Aorta (tissue), 5 donors: ENCODE data around the gene ZDHHC14. TPM values are rescaled to one million over a fixed set of nuclear protein-coding genes. Genes with fewer than 3 reads are reported as not detected.

Experiments used
- ATAC-seq: fragments of 200-7000 bp; cut with Tn5 transposase; one replicate; pipeline ENCODE4 v1.9.1; 2022; ENCODE audit warnings: moderate library complexity; ENCODE audit not compliant: low FRiP score
- DNase-seq, 2 donors: peaks; one replicate each; pipeline ENCODE4 v3.0.0-alpha.2; 2020
- H3K27ac ChIP-seq, 2 donors: one replicate each; pipeline ENCODE4 v1.5.1; 2013; ENCODE audit warnings: low read length in 2 of 2, mild to moderate bottlenecking in 2 of 2, moderate library complexity in 2 of 2, control low read depth in 1 of 2, inconsistent platforms in 1 of 2, low read depth in 1 of 2
- H3K27me3 ChIP-seq, 2 donors: one replicate each; pipeline ENCODE4 v1.6.1; 2013; ENCODE audit warnings: control low read depth in 1 of 2, low read length in 1 of 2, mild to moderate bottlenecking in 1 of 2, moderate library complexity in 1 of 2; ENCODE audit not compliant: insufficient read depth in 2 of 2, control insufficient read depth in 1 of 2
- H3K36me3 ChIP-seq, 2 donors: one replicate each; pipeline ENCODE4 v1.6.1; 2013; ENCODE audit warnings: control low read depth in 1 of 2, low read length in 1 of 2, mild to moderate bottlenecking in 1 of 2; ENCODE audit not compliant: insufficient read depth in 2 of 2, control insufficient read depth in 1 of 2
- H3K4me1 ChIP-seq, 2 donors: one replicate each; pipeline ENCODE4 v1.6.1; 2013; ENCODE audit warnings: low read length in 2 of 2, control low read depth in 1 of 2, mild to moderate bottlenecking in 1 of 2, moderate library complexity in 1 of 2; ENCODE audit not compliant: insufficient read depth in 2 of 2, control insufficient read depth in 1 of 2
- H3K4me3 ChIP-seq, 2 donors: one replicate each; pipeline ENCODE4 v1.5.1; 2013; ENCODE audit warnings: low read length in 2 of 2, control low read depth in 1 of 2, mild to moderate bottlenecking in 1 of 2
- H3K9me3 ChIP-seq: one replicate; pipeline ENCODE4 v1.6.1; 2013; ENCODE audit warnings: mild to moderate bottlenecking, low read length; ENCODE audit not compliant: control insufficient read depth
- whole genome bisulfite sequencing, 2 donors: extraction: QIAGEN DNeasy Blood & Tissue Kit; methylation state at CpG; one replicate each; pipeline ENCODE4 v1.1.7; 2013; 5-methylcytosine and 5-hydroxymethylcytosine counted together
- intact Hi-C, 2 donors: fragments of 100-400 bp; cut with DNase I; formaldehyde crosslinking; loops; one replicate each; pipeline versions ENCODE4 v1.14.2 to v1.15.0; 2022
- polyA plus RNA-seq, 2 donors: library from polyadenylated mRNA; stranded (reverse); fragments of 200-250 nt; gene quantifications; one replicate each; pipeline ENCODE4 v1.2.3, GENCODE V29; 2013
- total RNA-seq, 2 donors: library from RNA; stranded (reverse); fragmentation: NEBNext Ultra II Directional; extraction: Animal tissue kit (Norgen Biotek cat#: 25700); gene quantifications; one replicate each; pipeline ENCODE4 v1.2.1, GENCODE V29; 2021
- donor health status: healthy with polysubstance abuse.
- donor health status: Bipolar disorder and iron deficiency.
- donor health status: DM: no; HTN: no; CAD: no.
- donor health status: DM: no; HTN: no; CAD: no.
- donor health status: DM: yes; HTN: yes; CAD: no.

The ZDHHC14 gene
- total and polyA plus RNA-seq, 4 donors, result 2.8 to 17.8 (median 14.4) TPM

DNA sequence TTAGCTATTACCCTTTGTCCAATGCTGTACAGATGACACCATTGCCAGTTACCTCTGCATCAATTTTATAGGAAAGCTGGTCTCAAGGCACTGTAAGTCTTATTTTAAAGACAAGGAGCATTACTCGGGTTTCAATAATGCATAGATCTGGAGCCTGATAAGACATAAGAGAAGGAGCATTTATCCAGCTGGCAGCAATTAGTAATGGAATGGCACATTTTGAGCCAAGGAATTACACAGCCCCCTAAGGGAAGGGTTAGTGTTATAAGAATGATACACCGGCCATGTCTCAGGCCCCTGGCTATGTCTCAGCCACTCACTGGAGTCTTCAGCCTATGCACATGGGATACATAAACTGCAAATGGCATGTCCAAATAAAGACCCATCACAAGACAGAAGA, 34.6 kb upstream of the ZDHHC14 start:
- Histone ChIP-seq H3K27ac (no peak overlapping the region), H3K4me1 (no peaks in the 10 kb centered on the region), H3K4me3 (no peak overlapping the region), H3K36me3 (no peaks in the 10 kb centered on the region), H3K9me3 (peaks cover 1% of the 10 kb centered on the region), H3K27me3 (no peaks in the 10 kb centered on the region)
- no peak for DNase-seq
- WGBS, 2 donors, result 47 to 48% methylated on average over 2 of the region's 2 CpGs
- intact Hi-C loops, result no loop called here
- ATAC-seq, result no peak

DNA sequence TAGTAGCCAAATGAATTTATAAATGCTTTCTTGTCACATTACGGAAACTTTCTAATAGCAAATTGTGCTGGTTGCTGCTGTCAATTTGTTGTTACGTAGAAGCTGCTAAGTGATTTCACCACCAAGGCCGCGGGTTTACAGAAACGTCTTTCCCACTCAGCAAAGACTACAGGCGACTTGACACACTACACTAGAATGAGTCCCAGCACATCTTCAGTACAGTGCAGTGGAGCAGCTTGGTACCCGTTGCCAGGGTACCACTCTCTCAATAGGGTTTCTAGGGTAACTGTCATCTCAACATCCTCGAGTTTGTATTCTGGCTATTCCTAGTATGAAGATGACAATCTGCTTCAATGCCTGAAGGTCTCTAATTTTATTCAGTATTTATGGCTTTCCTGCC, 22.7 kb upstream of the ZDHHC14 start:
- ATAC-seq (no peak), DNase-seq (no peak)
- Histone ChIP-seq H3K4me3 (no peak overlapping the region), H3K36me3 (no peaks in the 10 kb centered on the region), H3K9me3 (no peaks in the 10 kb centered on the region), H3K4me1 (peaks cover 0 to 5% of the 10 kb centered on the region in 2 donors), H3K27me3 (no peaks in the 10 kb centered on the region), H3K27ac (no peak overlapping the region)
- WGBS, 2 donors, result 83 to 87% methylated on average over 8 of the region's 8 CpGs
- intact Hi-C loops, result no loop called here

DNA sequence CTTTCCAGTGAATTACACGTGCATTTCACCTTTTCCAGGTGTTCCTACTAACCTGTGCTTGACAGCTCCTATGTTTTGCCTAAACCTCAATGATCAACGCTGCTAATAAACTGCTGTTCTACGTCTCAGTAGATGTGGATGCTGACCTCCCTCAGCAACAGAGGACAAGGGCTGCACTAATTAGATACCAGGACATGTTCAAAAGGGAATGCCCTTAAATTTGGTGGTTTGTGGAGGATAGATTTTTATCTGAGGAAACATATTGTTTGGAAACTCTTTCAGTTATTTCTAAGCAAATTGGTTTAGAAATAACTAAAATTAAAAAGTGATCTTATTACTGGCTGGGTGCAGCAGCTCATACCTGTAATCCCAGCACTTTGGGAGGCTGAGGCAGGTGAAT, 19.1 kb upstream of the ZDHHC14 start:
- H3K4me1 ChIP-seq, result no peaks in the 10 kb centered on the region
- H3K27me3 ChIP-seq, result peaks cover 0 to 2% of the 10 kb centered on the region in 2 donors
- peaks cover 1% of the 10 kb centered on the region for H3K9me3 ChIP-seq
- intact Hi-C loops, result no loop called here
- H3K4me3 ChIP-seq, result no peak overlapping the region
- H3K36me3 ChIP-seq, result no peaks in the 10 kb centered on the region
- H3K27ac ChIP-seq, result no peak overlapping the region
- WGBS, 2 donors, result 81 to 83% methylated on average over 3 of the region's 3 CpGs
- ATAC-seq (no peak), DNase-seq (no peak)

DNA sequence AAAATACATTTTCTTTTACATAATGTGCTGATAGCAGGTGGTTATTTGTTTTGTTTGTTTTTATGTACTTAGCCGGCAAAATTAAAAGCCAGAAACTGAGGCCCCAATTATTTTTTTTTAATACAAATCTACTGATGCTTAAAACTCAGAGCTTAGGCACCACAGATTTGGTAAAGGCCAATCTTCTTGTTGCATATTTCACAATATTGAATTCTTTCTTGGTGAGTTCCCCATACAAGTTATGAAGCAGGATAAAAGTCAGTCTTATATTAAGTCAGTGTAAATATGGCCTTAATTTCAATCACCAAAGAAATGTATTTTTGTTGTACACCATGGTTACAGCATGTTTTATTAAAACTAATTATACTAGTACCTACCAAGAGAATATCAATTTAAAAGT, 16.3 kb upstream of the ZDHHC14 start:
- Histone ChIP-seq H3K4me3 (no peak overlapping the region), H3K27ac (no peak overlapping the region), H3K9me3 (peaks cover 1% of the 10 kb centered on the region), H3K27me3 (peaks cover 0 to 2% of the 10 kb centered on the region in 2 donors), H3K36me3 (no peaks in the 10 kb centered on the region), H3K4me1 (no peaks in the 10 kb centered on the region)
- 93 to 98% methylated on average over 1 of the region's 1 CpG for WGBS, 2 donors
- intact Hi-C loops, result no loop called here
- DNase-seq (no peak), ATAC-seq (no peak)

DNA sequence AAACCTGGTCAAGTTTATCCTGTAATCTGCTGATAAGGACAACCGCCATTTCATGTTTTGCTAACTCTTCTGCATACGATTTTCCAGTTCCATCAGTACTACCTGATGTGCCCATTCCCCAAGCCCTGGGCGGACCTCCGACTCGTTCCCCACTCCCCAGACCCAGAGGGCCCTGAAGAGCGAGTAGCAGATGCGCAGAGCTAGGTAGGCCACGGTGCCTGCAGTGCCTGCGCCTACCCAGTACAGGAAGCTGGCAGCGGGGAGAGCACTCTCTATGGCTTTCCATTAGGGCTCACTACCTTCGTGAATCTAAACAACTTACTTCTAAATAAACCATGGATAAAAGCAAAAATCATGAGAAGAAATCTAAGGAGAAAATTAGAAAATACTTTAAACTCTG, 14.3 kb upstream of the ZDHHC14 start:
- peaks cover 1% of the 10 kb centered on the region for H3K9me3 ChIP-seq
- H3K27ac ChIP-seq, result no peak overlapping the region
- no peak for DNase-seq
- intact Hi-C loops, result no loop called here
- H3K4me1 ChIP-seq, result no peaks in the 10 kb centered on the region
- WGBS, 2 donors, result 89% methylated on average over 11 of the region's 11 CpGs
- H3K27me3 ChIP-seq, result peaks cover 0 to 2% of the 10 kb centered on the region in 2 donors
- no peak overlapping the region for H3K4me3 ChIP-seq
- H3K36me3 ChIP-seq, result no peaks in the 10 kb centered on the region
- ATAC-seq, result no peak

DNA sequence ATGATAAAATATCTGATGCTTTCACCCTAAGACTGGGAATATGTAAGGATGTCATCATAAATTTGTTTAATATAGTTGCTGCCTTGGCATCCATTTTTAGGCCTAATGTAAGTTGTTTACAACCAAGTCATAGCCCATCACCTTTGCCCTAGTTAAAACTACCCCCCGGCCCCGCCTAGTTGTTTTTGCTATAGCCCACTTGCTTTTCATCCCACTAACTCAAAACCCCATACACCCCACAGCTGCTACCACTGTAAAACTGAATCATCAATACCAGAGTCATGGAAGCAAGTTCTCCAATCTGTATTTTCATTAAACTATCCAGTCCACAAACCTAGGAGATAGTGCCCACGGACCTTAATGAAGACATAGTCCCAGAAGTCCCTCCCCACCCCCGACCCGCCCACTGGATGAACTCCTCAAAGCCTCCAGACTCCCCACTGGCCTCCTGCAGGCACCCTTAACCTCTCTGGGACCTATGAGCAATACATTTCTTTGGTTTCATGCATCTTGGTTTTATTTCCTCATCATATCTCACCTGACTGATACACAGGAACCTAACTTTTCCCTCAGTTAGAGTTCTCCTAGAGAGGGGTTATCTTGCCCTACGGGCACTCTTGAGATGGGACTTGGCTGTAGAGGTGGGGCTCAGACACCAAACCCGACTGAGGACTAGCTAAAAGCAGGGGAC, 12.5 kb upstream of the ZDHHC14 start:
- H3K9me3 ChIP-seq, result peaks cover 1% of the 10 kb centered on the region
- H3K4me1 ChIP-seq, result no peaks in the 10 kb centered on the region
- DNase-seq (no peak), ATAC-seq (no peak)
- H3K4me3 ChIP-seq, result no peak overlapping the region
- no peaks in the 10 kb centered on the region for H3K36me3 ChIP-seq
- H3K27ac ChIP-seq, result no peak overlapping the region
- 84 to 85% methylated on average over 7 of the region's 7 CpGs for WGBS, 2 donors
- peaks cover 0 to 2% of the 10 kb centered on the region in 2 donors for H3K27me3 ChIP-seq
- intact Hi-C loops, result no loop called here

DNA sequence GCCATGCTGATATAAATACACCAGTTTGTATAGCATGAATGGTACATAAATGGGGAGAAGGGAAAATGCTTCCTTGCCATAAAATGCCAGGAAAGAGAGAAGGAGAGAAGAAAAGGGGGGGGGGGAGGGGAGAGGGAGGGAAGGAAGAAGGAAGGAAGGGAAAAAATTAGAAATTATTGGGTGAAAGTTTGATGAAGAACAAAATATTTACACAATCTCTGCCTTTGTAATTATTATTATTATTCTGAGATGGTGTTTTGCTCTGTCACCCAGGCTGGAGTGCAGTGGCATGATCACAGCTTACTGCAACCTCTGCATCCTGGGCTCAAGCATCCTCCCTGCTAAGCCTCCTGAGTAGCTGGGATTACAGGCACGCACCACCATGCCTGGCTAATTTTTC, 10.2 kb upstream of the ZDHHC14 start:
- no peak for DNase-seq
- H3K27me3 ChIP-seq, result peaks cover 0 to 2% of the 10 kb centered on the region in 2 donors
- intact Hi-C loops, result no loop called here
- H3K27ac ChIP-seq, result no peak overlapping the region
- ATAC-seq, result no peak
- H3K9me3 ChIP-seq, result peaks cover 1% of the 10 kb centered on the region
- H3K36me3 ChIP-seq, result no peaks in the 10 kb centered on the region
- H3K4me1 ChIP-seq, result no peaks in the 10 kb centered on the region
- 81 to 89% methylated on average over 1 of the region's 1 CpG for WGBS, 2 donors
- H3K4me3 ChIP-seq, result no peak overlapping the region

DNA sequence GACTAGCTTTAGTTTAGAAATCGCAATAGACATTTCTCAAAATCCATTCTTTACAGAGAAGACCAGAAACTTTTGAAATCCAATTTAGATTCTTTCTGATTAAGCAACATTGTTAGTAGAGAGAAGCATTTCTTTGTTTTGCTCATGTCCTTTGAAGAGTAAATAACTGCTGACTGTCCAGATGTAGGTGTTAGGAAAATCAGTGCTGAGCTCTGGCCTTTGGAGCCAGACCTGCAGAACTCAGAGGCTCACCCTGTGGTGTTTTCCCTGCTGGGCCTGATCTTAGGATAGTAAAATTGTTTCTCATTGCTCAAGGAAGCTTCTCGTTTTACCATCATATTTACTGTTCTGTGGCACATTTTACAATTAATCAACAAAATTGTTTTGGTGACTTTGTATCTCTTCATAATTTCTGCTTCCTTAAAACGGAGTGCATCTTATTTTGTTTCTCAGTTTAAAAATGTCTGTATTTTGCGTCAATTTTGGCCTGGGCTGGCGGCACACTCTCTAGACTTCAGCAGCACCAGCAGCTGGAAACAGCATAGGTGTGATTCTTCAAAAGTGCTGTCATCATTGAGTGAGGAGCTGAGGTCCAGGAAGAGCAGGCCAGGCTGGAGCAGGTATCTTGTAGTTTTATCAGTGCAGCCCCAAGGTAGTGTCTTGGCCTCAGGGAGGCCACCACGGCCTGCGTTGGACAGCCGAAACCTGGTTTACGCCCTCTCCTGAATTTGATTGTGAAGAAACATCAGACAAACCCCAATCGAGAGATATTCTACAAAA, 8.3 kb upstream of the ZDHHC14 start:
- intact Hi-C loops, result no loop called here
- no peak overlapping the region for H3K27ac ChIP-seq
- H3K4me3 ChIP-seq, result no peak overlapping the region
- H3K4me1 ChIP-seq, result no peaks in the 10 kb centered on the region
- no peak for ATAC-seq
- no peaks in the 10 kb centered on the region for H3K36me3 ChIP-seq
- no peak for DNase-seq
- 90 to 93% methylated on average over 10 of the region's 10 CpGs for WGBS, 2 donors
- no peaks in the 10 kb centered on the region for H3K9me3 ChIP-seq
- H3K27me3 ChIP-seq, result no peaks in the 10 kb centered on the region

DNA sequence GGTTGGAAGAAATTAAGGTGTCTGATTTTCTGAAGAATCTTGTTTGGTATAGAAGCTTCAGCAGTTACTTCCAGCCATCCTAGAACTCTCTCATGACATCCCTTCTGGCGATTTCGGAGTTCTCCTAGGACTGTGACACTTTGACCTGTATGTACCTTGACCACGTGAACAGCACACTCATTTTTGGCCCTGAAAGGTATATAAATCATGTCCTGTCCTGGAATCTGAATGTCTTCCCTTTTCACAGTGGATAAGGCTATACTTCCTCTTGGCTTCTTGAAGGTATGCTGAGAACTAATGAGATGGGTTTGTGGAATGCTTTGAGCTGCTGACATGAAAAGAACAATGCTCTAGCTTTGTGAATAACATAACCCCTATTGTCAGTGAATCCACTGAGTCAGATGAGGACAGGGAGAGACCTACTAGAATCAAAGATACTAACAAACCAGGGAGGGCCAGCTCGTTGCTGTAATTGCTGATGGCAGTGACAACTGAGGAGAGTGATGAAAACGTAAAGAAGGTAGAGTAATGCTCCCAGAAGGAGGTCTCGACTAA, 6.0 kb upstream of the ZDHHC14 start:
- no peak overlapping the region for H3K4me3 ChIP-seq
- no peaks in the 10 kb centered on the region for H3K36me3 ChIP-seq
- 62 to 67% methylated on average over 6 of the region's 6 CpGs for WGBS, 2 donors
- ATAC-seq (no peak), DNase-seq (no peak)
- no peaks in the 10 kb centered on the region for H3K9me3 ChIP-seq
- H3K4me1 ChIP-seq, result peaks cover 0 to 1% of the 10 kb centered on the region in 2 donors
- intact Hi-C loops, result no loop called here
- H3K27me3 ChIP-seq, result no peaks in the 10 kb centered on the region
- no peak overlapping the region for H3K27ac ChIP-seq
